Measurements from ENCODE around the gene ADGRG6.

Gene ADGRG6

DNA sequence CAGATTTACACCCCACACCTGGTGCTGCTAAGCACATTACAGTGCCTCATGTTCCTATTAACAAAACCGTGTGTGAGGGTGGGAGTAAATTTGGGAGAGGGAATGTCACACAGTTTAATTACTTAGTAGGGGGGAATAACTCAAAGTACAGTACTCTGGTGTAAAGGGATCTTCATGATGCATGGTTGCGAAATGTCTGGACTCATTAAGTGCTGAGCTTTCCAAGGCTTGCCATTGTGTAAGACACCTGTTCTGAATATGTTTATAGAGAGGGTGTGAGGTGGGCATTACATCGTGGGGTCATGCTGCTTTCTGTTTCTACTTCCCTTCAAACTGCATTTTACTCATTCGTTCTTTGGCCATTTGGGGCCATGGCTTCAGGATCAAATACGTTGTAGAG lies 181.2 kb downstream of the ADGRG6 start:
- no peaks in the 10 kb centered on the region for H3F3A ChIP-seq (ENCODE audit: insufficient read depth, low read length)
- H3K36me3 ChIP-seq (replicated peaks; ENCODE audit: insufficient read depth, low read length) = no peaks in the 10 kb centered on the region
- no peaks in the 10 kb centered on the region for H4K20me1 ChIP-seq (ENCODE audit: insufficient read depth, low read length)
- H3K9ac ChIP-seq (ENCODE audit: low read length) = no peak overlapping the region
- H3K4me2 ChIP-seq (ENCODE audit: low read depth, low read length) = no peak overlapping the region
- H3K4me3 ChIP-seq (ENCODE audit: low read length) = no peak overlapping the region
- no peaks in the 10 kb centered on the region for H3K4me1 ChIP-seq (ENCODE audit: low read length)
- no peaks in the 10 kb centered on the region for H3K27me3 ChIP-seq (replicated peaks; ENCODE audit: insufficient read depth, low read length)
- H3K9me2 ChIP-seq (replicated peaks; ENCODE audit: insufficient read depth, low read length) = no peaks in the 10 kb centered on the region
- TF ChIP-seq EZH2phosphoT487 (IDR thresholded peaks at IDR 0.05; ENCODE audit: low read length) (no peak), EZH2 (optimal IDR thresholded peaks at IDR 0.05; ENCODE audit: low read depth, low read length) (no peak)
- TF ChIP-seq, protein P1, sequence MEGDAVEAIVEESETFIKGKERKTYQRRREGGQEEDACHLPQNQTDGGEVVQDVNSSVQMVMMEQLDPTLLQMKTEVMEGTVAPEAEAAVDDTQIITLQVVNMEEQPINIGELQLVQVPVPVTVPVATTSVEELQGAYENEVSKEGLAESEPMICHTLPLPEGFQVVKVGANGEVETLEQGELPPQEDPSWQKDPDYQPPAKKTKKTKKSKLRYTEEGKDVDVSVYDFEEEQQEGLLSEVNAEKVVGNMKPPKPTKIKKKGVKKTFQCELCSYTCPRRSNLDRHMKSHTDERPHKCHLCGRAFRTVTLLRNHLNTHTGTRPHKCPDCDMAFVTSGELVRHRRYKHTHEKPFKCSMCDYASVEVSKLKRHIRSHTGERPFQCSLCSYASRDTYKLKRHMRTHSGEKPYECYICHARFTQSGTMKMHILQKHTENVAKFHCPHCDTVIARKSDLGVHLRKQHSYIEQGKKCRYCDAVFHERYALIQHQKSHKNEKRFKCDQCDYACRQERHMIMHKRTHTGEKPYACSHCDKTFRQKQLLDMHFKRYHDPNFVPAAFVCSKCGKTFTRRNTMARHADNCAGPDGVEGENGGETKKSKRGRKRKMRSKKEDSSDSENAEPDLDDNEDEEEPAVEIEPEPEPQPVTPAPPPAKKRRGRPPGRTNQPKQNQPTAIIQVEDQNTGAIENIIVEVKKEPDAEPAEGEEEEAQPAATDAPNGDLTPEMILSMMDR (IDR thresholded peaks at IDR 0.05; ENCODE audit: low read length) = no peak
- no peak for DNase-seq
- H3K79me2 ChIP-seq (ENCODE audit: low read length) = no peaks in the 10 kb centered on the region
- H2AFZ ChIP-seq (ENCODE audit: low read length) = no peak overlapping the region
- no peak overlapping the region for H3K27ac ChIP-seq (ENCODE audit: low read length)
- H3K9me3 ChIP-seq (replicated peaks; ENCODE audit: insufficient read depth, low read length) = no peaks in the 10 kb centered on the region

DNA sequence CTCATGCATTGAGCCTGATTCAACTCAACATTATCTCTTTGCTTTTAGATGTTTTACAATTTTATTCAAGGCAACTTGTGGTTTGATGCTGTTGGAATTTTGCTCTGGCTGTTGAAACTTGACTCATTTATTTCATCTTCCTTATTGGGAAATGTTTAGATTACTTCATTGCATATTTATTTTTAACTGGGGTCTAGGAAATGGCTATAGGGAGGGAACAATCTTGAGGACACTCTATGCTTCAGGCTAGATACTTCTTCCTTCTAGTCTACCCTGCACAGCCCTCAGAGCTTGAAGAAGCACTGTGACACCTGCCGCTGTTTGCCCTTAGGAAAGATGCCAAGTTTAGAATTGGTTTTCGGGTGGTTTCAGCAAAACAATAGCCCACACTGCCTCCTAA lies 183.4 kb downstream of the ADGRG6 start:
- H3K4me2 ChIP-seq (ENCODE audit: low read depth, low read length) = no peak overlapping the region
- no peaks in the 10 kb centered on the region for H3K27me3 ChIP-seq (replicated peaks; ENCODE audit: insufficient read depth, low read length)
- H2AFZ ChIP-seq (ENCODE audit: low read length) = no peak overlapping the region
- no peak for DNase-seq
- no peak overlapping the region for H3K27ac ChIP-seq (ENCODE audit: low read length)
- H3K4me1 ChIP-seq (ENCODE audit: low read length) = no peaks in the 10 kb centered on the region
- no peak overlapping the region for H3K9ac ChIP-seq (ENCODE audit: low read length)
- no peaks in the 10 kb centered on the region for H3K79me2 ChIP-seq (ENCODE audit: low read length)
- no peaks in the 10 kb centered on the region for H3K9me2 ChIP-seq (replicated peaks; ENCODE audit: insufficient read depth, low read length)
- no peaks in the 10 kb centered on the region for H3F3A ChIP-seq (ENCODE audit: insufficient read depth, low read length)
- no peaks in the 10 kb centered on the region for H3K36me3 ChIP-seq (replicated peaks; ENCODE audit: insufficient read depth, low read length)
- H3K4me3 ChIP-seq (ENCODE audit: low read length) = no peak overlapping the region
- H4K20me1 ChIP-seq (ENCODE audit: insufficient read depth, low read length) = no peaks in the 10 kb centered on the region
- TF ChIP-seq, protein P1 (IDR thresholded peaks at IDR 0.05; ENCODE audit: low read length) = no peak
- no peak for TF ChIP-seq EZH2 (optimal IDR thresholded peaks at IDR 0.05; ENCODE audit: low read depth, low read length)
- no peak for TF ChIP-seq EZH2phosphoT487 (IDR thresholded peaks at IDR 0.05; ENCODE audit: low read length)
- H3K9me3 ChIP-seq (replicated peaks; ENCODE audit: insufficient read depth, low read length) = no peaks in the 10 kb centered on the region

GRCh38 chr6:142489722-142490610 lies 188.2 kb downstream of the ADGRG6 start:
- Histone ChIP-seq H3K36me3 (replicated peaks; ENCODE audit: insufficient read depth, low read length) (no peaks in the 10 kb centered on the region), H3K9ac (ENCODE audit: low read length) (no peak overlapping the region), H3K4me2 (ENCODE audit: low read depth, low read length) (no peak overlapping the region), H3K9me3 (replicated peaks; ENCODE audit: insufficient read depth, low read length) (no peaks in the 10 kb centered on the region), H3K4me3 (ENCODE audit: low read length) (no peak overlapping the region), H3K9me2 (replicated peaks; ENCODE audit: insufficient read depth, low read length) (no peaks in the 10 kb centered on the region), H4K20me1 (ENCODE audit: insufficient read depth, low read length) (no peaks in the 10 kb centered on the region), H3K27me3 (replicated peaks; ENCODE audit: insufficient read depth, low read length) (no peaks in the 10 kb centered on the region), H3K4me1 (ENCODE audit: low read length) (no peaks in the 10 kb centered on the region), H3F3A (ENCODE audit: insufficient read depth, low read length) (no peaks in the 10 kb centered on the region), H3K27ac (ENCODE audit: low read length) (no peak overlapping the region), H3K79me2 (ENCODE audit: low read length) (no peaks in the 10 kb centered on the region), H2AFZ (ENCODE audit: low read length) (no peak overlapping the region)
- TF ChIP-seq EZH2 (optimal IDR thresholded peaks at IDR 0.05; ENCODE audit: low read depth, low read length) (no peak), EZH2phosphoT487 (IDR thresholded peaks at IDR 0.05; ENCODE audit: low read length) (no peak)
- TF ChIP-seq, protein P1 (IDR thresholded peaks at IDR 0.05; ENCODE audit: low read length) = no peak
- DNase-seq = no peak

All from MM.1S (cell line).